ENCODE measurements around the gene DYSF.

DNA sequence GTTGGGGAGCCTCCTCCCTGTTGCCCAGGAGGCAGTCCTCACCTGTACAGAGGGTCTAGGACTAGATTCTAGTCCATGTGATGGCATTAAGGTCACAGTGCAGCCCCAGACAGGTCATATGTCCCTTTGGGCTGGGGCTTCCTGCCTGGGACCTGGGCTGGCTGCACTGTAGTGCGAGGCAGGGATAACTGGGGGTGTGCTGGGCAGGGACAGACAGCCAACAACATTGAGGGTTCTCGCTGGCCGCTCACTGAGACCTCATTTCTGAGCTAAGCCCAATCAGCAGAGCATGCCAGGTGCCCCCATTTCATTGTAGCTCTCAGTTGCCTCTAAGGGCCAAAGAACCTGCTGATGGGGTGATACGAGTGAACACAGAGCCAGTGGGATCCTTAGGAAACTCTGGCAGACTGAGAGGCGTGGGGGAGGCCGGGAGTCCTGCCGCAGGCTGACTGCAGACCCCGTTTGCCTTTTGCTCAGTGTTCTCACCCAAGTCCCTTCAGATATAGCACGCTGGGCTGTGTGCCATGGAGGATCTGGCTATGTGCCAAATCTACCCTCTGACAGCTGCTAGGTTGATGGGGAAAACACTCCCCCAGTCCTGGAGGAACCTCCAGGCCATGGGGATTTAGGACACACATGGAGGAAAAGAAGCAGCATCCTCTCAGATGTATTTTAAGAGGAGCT is 51.9 kb downstream of the DYSF start:
- TF ChIP-seq GATA2 (IDR thresholded peaks at IDR 0.05; ENCODE audit: low read depth, low read length) (peak; percentile 48; the same call in 1 of the 2 replicates), GATA3 (IDR thresholded peaks at IDR 0.05; ENCODE audit: low read depth, low read length) (no peak)

Data from SH-SY5Y (cell line).